LNCAP (cell line): ENCODE measurements around the gene ZNF70.

Experiments
- CTCF ChIP-seq: fragments of 450-650 bp; IDR thresholded peaks from 2 replicates; pipeline ENCODE4 v1.5.1; 2017; ENCODE audit warnings: mild to moderate bottlenecking

ZNF70 gene

DNA sequence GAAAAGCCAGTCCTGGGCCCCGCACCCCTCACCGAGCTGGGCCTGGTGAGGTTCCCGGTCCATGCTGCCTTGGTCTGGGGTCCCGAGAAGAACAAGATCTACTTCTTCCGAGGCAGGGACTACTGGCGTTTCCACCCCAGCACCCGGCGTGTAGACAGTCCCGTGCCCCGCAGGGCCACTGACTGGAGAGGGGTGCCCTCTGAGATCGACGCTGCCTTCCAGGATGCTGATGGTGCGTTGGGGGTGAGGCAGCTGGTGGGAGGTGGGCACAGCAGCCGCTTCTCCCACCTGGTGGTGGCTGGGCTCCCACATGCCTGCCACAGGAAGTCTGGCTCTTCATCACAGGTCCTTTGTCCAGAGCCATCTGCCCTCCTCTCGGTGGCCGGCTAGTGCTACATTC, 31.3 kb upstream of the ZNF70 start:
- TF ChIP-seq CTCF = no peak

- TF ChIP-seq CTCF = no peak
Measured at GRCh38 chr22:23781511-23782183, 30.7 kb upstream of the ZNF70 start.

DNA sequence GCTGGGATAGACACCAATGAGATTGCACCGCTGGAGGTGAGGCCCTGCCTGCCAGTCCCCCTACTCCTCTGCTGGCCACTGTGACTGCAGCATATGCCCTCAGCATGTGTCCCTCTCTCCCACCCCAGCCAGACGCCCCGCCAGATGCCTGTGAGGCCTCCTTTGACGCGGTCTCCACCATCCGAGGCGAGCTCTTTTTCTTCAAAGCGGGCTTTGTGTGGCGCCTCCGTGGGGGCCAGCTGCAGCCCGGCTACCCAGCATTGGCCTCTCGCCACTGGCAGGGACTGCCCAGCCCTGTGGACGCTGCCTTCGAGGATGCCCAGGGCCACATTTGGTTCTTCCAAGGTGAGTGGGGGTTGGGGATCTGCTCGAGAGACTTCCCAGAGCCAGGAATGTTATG, 30.2 kb upstream of the ZNF70 start:
- no peak for TF ChIP-seq CTCF

DNA sequence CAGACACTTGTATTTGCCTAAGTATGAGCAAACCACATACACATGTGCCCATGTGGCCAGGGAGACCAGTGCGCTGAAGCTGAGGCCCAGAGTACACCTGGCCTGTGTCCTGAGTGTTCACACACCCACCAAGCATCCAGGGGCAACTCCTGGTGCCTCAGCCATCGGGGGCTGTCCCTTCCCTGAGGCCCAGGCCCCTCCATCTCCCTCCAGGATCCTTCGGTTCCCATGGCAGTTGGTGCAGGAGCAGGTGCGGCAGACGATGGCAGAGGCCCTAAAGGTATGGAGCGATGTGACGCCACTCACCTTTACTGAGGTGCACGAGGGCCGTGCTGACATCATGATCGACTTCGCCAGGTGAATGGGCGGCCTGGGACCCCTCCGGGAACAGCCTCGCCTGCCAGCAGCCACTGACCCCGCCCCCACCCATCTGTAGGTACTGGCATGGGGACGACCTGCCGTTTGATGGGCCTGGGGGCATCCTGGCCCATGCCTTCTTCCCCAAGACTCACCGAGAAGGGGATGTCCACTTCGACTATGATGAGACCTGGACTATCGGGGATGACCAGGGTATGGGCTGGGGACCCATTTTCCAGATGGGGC, 29.3 kb upstream of the ZNF70 start:
- no peak for TF ChIP-seq CTCF

DNA sequence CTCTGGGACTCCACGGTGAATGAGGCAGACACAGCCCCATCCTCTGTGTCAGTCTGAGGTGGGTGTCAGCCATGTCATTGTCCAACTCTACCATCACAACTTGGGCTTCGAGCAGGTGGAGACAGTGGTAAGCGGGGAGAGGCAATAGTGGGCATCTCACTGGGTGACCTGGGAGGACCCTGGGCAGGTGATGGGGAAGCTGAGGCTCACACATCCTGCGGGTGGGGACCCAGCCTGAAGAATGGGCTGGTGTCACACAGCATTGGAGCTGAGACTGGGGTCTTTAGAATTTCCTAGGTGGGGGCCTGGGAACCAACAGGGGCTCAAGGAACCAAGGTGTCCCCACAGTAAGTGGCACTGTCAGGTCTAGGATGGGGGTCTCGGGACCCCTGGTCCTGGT, 28.8 kb upstream of the ZNF70 start:
- no peak for TF ChIP-seq CTCF

GRCh38 chr22:23779083-23779482, 28.2 kb upstream of the ZNF70 start:
- TF ChIP-seq CTCF = no peak

DNA sequence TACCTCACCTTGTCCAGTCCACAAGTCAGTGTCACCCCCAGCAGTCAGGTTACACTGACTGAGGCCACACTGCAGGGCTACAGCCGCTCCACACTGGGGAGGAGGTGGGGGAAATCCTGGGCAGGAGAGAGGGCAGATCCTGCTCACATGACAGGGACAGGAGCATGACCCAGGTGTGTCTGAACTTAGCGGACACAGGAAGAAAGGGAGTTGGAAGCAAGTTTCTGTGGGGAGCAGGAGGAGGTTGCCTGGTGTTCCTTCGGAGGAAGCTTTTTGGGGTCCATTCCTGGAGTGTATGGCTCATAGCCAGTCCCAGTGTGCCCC, 27.6 kb upstream of the ZNF70 start:
- no peak for TF ChIP-seq CTCF
